SKM-1 (cell line): ENCODE results near the gene ASS1.

ENCODE experiments used
- DNase-seq: peaks from one replicate; lab custom pipeline; 2025; ENCODE audit not compliant: unreplicated experiment; lab: John Stamatoyannopoulos, UW

The ASS1 gene

DNA sequence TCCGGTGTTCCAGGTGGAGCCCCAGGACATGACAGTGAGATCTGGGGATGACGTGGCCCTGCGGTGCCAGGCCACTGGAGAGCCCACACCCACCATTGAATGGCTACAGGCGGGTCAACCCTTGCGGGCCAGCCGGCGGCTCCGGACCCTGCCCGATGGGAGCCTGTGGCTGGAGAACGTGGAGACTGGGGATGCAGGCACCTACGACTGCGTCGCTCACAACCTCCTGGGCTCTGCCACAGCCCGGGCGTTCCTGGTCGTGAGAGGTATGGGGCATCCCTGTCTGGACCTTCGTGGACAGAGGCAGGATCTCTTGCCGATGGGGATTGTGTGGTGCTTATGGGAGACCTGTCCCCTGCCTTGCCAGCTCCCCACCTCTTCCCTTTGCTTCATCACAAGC, 26.0 kb upstream of the ASS1 start:
- DNase-seq = no peak

DNA sequence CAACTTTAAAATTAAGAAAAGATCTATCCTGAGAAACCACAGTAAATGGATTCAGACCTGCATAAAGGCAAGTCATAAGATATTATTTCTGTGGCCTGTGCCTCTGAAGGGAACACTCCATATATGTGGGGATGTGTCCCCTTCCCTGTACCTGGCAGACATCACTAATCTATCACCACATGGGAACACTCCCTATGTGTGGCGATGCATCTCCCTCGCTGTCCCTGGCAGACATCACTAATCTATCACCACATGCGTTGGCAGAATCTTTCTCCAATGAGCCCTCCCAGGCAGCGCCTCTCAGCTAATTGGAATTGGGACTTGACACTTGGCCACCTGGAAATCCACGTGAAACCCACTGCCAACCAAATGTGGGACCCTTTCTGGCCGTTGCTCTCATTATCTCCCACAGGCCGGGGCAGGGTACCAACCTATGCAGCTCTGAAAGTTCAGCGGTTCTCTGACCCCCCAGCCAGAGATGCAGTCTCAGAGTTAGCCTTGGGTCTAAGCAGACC, 25.2 kb upstream of the ASS1 start:
- DNase-seq = no peak

GRCh38 chr9:130421154-130421801, 23.5 kb upstream of the ASS1 start:
- DNase-seq = no peak

DNA sequence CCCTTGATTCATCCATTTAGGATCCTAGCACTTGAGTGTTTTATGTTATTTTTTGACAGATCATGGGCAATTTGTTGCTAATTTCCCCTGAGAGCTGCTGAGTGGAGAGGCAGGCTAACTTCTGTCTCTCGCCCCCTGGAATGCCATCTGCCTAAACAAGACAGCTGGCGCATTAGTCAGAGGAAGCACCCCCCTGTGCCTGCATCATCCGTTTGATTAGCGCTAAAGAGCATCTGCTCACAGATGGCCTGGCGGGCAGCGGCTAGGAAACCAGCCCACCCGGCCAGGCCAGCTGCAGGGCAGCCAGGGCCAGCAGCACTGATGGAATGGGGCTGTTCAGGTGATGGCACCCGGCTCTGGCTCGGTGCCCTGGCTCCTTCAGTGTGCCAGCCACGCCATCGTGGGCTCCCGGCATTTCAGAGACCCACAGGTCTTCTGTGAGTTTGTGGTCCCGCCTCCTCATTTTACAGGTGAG, 22.9 kb upstream of the ASS1 start:
- DNase-seq = no peak

DNA sequence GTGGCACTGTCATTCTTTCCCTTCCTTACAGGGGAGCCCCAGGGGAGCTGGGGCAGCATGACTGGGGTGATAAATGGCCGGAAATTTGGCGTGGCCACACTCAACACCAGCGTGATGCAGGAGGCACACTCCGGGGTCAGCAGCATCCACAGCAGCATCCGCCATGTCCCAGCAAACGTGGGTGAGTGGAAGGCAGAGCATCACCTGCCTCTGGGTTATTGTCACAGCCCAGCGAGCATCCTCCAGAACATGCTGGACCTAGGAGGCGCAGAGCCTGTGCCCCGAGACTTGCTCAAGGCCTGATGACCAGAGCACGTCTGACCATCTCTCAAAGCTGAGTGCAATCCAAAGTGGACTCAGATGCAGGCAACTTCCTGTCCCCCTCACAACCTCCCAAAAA, 22.2 kb upstream of the ASS1 start:
- no peak for DNase-seq

DNA sequence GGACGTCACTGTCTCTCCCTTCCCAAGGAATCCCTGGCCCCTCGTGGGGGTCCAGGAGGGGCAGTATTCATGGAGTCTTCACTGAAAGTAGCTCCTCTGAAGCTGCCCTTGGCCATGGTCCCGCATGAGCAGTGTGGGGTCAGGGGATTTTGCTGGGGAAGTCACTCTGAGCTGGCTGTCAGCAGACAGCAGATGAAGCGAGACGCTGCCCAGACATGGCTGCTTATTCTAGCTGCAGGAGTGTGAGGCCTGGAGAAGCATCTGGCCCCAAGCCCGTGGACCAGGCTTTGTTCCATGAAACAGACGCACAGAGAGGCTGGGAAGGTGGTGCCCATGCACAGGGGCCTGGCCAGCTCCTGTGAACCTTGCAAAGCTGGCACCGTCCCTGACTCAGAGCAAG, 21.5 kb upstream of the ASS1 start:
- DNase-seq = no peak

DNA sequence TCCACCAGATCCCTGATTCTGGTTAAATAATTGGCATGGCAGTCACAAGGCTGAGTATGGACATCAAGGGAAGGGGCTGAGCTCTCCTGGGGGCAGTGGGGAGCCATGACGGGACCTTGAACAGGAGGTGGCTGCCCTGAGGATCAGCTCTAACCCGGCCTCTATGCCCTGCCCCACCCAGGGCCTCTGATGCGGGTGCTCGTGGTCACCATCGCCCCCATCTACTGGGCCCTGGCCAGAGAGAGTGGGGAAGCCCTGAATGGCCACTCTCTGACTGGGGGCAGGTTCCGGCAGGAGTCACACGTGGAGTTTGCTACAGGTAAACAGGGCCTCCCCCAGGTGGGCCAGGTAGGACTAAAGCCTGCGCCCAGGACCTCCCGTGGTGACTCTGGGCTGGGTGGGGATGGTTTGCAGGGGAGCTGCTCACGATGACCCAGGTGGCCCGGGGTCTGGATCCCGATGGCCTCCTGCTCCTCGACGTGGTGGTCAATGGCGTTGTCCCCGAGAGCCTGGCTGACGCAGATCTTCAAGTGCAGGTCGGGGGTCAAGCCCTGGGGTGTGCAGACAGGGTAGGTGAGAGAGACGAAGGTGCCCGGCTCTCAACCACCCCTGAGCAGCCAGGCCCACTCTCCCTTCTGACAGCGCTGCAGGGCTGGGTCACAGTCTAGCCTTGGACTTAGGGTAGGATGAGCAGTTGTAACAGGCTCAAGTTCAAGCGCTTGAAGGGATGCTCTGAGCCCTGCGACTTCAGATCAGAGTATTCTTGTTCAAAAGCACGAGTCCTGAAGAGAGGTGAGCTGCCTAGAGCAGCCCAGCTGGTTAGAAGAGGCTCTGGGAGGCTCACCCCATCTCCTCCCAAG, 19.9 kb upstream of the ASS1 start:
- no peak for DNase-seq

GRCh38 chr9:130425741-130426466, 18.9 kb upstream of the ASS1 start:
- DNase-seq = no peak

- DNase-seq = no peak
These were observed 18.3 kb upstream of the ASS1 start for GRCh38 chr9:130426467-130426773.

GRCh38 chr9:130426883-130427282, 17.9 kb upstream of the ASS1 start:
- DNase-seq = no peak

GRCh38 chr9:130427326-130427725, 17.4 kb upstream of the ASS1 start:
- DNase-seq = no peak

- no peak for DNase-seq
These were observed 16.6 kb upstream of the ASS1 start for GRCh38 chr9:130428086-130428665.

DNA sequence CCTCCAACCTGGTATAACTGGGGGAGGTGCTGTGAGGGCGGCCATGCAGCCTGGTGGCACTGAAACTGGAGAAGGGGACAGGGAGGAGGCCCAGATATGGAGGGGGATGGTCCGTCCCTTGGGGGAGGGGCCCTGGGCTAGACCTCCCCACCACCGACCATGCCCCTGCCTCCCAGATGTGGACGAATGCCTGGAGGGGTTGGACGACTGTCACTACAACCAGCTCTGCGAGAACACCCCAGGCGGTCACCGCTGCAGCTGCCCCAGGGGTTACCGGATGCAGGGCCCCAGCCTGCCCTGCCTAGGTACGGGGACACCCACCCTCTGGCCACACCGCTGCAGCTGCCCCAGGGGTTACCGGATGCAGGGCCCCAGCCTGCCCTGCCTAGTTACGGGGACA, 15.4 kb upstream of the ASS1 start:
- DNase-seq = no peak

DNA sequence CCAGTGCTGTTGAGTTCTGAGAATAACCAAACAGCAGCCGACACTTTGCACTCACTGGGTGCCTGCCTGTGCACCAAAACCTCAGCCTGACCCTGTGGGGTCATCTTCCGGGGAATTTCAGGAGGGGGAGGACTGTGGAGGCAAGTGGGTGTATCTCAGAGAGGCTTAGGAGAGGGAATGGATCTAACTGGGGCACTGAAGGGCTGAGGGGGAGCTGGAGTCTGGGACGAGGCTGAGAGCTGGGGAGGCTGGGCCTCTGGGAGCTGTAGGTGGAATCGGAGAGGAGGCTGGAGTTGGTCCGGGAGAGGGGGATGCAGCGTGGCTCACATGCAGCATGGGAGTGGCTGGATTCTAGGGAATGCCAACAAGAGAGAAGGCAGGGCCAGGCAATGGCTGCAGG, 14.9 kb upstream of the ASS1 start:
- no peak for DNase-seq

DNA sequence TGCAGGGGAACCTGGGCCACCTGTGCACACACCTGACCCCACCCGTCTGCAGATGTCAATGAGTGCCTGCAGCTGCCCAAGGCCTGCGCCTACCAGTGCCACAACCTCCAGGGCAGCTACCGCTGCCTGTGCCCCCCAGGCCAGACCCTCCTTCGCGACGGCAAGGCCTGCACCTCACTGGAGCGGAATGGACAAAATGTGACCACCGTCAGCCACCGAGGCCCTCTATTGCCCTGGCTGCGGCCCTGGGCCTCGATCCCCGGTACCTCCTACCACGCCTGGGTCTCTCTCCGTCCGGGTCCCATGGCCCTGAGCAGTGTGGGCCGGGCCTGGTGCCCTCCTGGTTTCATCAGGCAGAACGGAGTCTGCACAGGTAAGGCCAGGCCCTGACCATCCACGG, 14.5 kb upstream of the ASS1 start:
- DNase-seq = no peak

DNA sequence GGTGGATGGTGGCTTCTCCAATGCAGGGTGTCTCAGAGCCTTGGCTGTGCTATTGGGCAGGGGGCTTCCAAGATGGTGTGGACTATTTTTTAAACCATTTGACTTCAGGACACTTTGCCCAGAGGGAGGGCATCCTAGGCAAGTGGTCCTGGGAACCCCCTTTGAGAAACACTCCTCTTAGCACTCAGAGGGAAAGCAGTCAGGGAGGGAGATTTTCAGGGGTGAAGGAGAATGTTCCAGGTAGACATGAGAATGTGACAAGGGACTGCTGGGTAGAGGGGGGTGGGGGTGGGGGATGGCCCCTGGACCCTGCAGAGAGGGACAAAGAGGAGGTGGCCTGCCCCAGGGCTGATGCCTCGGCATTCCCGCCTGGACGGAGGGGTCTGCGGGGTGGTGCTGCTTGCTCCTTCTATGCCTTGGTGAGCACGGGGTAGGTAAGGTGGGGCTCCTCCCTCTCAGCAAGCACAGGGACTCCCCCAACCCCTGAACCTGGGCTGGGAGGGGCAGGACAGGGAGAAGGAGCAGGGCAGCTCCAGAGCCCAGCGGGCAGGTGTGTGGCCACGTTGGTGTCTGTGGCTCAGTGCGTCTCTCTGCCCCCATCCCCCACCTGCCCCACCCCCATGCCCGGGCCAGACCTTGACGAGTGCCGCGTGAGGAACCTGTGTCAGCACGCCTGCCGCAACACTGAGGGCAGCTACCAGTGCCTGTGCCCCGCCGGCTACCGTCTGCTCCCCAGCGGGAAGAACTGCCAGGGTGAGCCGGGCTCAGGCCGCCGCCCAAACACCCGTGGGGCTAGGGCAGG, 13.8 kb upstream of the ASS1 start:
- no peak for DNase-seq

DNA sequence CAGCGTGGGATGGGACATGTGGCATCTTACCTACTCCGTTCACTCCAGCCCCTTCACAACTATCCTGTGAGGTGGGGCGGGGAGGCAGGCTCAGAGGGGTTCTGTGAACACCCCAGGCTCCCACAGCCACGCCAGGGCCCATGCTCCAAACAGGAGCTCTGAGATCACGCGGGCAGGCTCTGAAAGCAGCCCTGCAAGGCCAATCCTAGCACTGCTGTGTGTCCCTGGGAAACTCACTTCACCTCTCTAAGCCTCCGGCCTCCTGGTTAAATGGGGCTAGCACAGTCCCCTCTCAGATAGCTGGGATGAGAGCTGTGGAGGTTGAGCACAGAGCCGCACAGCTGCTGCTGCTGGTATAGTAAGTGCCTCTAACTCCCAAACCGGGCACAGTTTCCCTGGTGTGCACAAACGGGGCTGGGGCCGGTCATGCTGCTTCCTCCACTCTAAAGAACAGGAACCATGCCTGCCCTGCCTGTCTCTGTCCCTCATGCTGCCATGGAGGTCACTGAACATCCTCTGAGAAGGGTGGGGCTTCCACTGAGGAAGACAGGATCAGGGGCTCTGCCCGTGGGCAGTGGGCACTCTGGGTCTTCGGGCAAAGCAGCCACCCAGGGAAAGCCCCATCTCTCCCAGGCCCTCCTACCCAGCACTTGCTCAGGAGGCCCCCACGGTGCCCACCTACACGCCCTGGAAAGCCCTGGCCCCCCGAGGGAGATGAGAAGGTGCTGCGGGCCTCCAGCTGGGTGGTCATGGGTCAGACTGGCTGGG, 13.0 kb upstream of the ASS1 start:
- no peak for DNase-seq

DNA sequence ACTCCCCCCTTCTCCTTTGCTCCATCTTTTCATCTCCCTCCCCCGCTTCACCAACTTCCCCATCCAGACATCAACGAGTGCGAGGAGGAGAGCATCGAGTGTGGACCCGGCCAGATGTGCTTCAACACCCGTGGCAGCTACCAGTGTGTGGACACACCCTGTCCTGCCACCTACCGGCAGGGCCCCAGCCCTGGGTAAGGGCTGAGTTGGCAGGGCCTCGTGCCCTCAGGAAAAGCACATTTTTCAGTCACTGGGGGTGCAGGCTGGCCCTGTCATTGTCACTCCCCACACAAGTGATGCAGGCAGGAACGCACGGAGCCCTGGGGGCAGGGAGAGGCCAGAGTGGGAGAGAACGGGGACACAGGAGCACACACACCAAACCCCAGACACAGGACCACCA, 12.4 kb upstream of the ASS1 start:
- no peak for DNase-seq

DNA sequence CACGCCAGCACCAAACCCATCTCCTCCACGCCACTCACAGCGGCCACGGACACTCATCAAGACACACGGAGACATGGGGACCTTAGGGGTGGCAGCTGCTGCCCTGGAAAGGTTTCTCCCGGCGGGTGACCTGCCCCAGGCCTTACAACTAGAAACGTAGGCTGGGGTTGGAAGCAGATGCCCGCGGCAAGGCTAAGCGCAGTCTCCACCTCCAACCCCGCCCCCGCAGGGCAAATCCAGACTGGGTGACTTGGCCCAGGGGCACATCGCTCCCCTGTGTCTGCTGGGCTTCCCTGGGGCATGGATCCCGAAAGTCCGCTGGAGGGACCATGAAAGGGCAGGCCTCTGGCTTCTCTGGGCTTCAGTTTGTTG, 12.0 kb upstream of the ASS1 start:
- no peak for DNase-seq
